ENCODE results near the gene TOM1L2.

TOM1L2 gene

GRCh38 chr17:17892731-17893130, 79.5 kb downstream of the TOM1L2 start:
- DNase-seq = no peak

GRCh38 chr17:17892009-17892408, 80.2 kb downstream of the TOM1L2 start:
- DNase-seq = peak; percentile 22

GRCh38 chr17:17890773-17891759, 81.1 kb downstream of the TOM1L2 start:
- peak; percentile 45 for DNase-seq

- DNase-seq = no peak
Measured at GRCh38 chr17:17889922-17890321, 82.3 kb downstream of the TOM1L2 start.

- DNase-seq = no peak
Measured at GRCh38 chr17:17888821-17889220, 83.4 kb downstream of the TOM1L2 start.

- no peak for DNase-seq
Measured at GRCh38 chr17:17888371-17888770, 83.8 kb downstream of the TOM1L2 start.

- DNase-seq = no peak
Measured at GRCh38 chr17:17887752-17888304, 84.4 kb downstream of the TOM1L2 start.

- DNase-seq = no peak
Measured at GRCh38 chr17:17886726-17887125, 85.5 kb downstream of the TOM1L2 start.

GRCh38 chr17:17886226-17886625, 86.0 kb downstream of the TOM1L2 start:
- DNase-seq = no peak

GRCh38 chr17:17884391-17885357, 87.5 kb downstream of the TOM1L2 start:
- no peak for DNase-seq

- no peak for DNase-seq
Measured at GRCh38 chr17:17883801-17884200, 88.4 kb downstream of the TOM1L2 start.

GRCh38 chr17:17882082-17882581, 90.1 kb downstream of the TOM1L2 start:
- DNase-seq = no peak

GRCh38 chr17:17880577-17881196, 91.5 kb downstream of the TOM1L2 start:
- DNase-seq = no peak

GRCh38 chr17:17877529-17878358, 94.5 kb downstream of the TOM1L2 start:
- DNase-seq = peak; percentile 48

GRCh38 chr17:17876959-17877528, 95.2 kb downstream of the TOM1L2 start:
- DNase-seq = no peak

GRCh38 chr17:17874478-17874877, 97.7 kb downstream of the TOM1L2 start:
- DNase-seq = no peak

GRCh38 chr17:17873450-17873991, 98.7 kb downstream of the TOM1L2 start:
- no peak for DNase-seq

GRCh38 chr17:17872547-17873345, 99.5 kb downstream of the TOM1L2 start:
- DNase-seq = no peak

- no peak for DNase-seq
Measured at GRCh38 chr17:17871913-17872312, 100.3 kb downstream of the TOM1L2 start.

- no peak for DNase-seq
Measured at GRCh38 chr17:17870247-17870646, 102.0 kb downstream of the TOM1L2 start.
